GM18870 (cell line): ENCODE results near the gene FAM227A.
"Not testable (repeated sequence)": the region's sequence is repeated elsewhere in the genome, so short reads cannot be mapped to it uniquely, and the experiment has no call there.

Source experiments
- ATAC-seq: cut with Tn5 transposase; IDR thresholded peaks from one replicate; pipeline ENCODE4 v1.9.1; 2021; ENCODE audit warnings: moderate library complexity; ENCODE audit not compliant: unreplicated experiment

The FAM227A gene

DNA sequence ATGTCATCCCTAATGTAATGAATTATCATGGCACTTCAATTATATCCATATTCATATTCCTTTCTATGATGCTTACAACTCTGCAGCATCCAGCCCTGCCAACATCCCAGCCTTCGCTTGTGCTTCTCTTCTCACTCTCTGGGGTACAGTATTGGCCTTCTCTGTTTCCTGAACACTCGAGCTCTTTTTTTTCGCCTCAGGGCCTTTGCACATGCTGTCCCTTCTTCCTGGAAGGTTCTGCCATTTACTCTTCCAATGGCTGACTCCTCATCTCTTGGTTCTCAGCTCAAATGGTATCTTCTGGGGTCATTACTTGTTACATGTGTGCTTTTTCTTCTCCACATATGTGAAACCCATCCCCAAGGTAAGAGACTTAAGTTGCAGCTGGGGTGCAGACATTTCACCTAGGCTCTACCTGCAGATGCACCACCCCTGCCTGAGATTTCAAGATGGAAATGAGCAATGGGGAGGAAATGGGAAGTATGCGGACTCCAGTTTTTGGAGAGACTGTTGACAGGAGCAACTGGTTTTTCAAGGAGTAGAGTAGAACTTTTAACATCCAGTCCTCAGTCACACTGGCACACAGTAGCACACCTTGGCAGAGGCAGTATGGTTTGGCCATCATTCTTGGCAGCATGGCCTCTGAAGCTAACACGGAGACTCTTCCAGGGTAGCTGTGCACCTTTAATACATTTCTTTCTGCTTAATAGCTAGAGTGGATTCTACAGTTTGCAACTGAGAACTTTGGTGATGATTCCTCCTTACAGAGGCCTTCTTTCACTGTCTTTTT, 43.8 kb downstream of the FAM227A start:
- ATAC-seq = no peak

GRCh38 chr22:38611559-38611958, 44.6 kb downstream of the FAM227A start:
- ATAC-seq = no peak

- ATAC-seq = no peak
Observed at GRCh38 chr22:38610234-38610633, 46.0 kb downstream of the FAM227A start.

DNA sequence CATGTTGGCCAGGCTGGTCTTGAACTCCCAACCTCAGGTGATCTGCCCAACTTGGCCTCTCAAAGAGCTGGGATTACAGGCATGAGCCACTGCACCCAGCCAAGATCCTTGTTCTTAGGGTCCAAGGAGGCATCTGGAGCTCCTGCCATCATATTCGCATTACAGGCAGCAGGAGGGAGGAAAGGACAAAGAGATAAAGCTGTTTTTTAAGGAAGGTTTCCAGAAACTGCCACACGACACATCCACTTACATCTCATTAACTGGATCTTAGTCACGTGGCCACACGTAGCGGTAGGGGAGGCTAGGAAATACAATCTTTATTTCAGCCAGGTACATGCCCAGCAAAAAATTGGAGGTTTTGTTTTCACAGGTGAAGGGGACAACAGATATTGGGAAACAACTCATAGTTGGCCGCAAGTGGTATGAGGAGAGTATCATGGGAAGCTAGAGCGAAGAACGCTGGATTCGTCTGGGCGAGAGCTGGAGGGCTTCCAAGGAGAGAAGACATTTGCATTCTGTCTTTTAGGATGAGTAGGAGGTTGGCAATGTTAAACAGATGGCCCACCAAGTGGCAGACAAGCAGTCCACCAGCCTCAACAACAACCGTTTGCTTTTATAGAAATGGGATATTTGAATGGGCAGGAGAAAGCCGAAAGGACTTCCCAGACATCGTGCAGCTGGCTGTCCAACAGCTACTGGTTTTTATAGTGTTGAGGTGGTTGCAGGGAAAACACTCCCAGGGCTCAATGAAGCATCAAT, 47.0 kb downstream of the FAM227A start:
- no peak for ATAC-seq

GRCh38 chr22:38607680-38608079, 48.5 kb downstream of the FAM227A start:
- ATAC-seq = no peak

DNA sequence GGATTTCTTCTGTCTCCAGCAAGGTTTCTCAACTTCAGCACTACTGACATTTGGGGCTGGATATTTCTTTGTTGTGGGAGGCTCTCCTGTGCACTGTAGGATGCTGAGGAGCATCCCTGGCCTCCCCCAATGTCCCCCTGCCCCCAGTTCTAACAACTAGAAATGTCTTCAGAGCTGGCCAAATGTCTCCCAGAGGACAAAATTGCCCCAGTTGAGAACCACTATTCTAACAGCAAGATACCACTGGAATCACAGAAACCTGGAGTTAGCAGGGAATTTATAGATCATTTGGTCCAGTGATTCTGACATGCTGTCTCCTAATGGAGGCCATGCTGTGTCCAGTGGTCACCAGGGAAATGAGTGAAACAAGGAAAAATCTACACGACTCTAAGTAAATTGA, 54.0 kb downstream of the FAM227A start:
- ATAC-seq = no peak

DNA sequence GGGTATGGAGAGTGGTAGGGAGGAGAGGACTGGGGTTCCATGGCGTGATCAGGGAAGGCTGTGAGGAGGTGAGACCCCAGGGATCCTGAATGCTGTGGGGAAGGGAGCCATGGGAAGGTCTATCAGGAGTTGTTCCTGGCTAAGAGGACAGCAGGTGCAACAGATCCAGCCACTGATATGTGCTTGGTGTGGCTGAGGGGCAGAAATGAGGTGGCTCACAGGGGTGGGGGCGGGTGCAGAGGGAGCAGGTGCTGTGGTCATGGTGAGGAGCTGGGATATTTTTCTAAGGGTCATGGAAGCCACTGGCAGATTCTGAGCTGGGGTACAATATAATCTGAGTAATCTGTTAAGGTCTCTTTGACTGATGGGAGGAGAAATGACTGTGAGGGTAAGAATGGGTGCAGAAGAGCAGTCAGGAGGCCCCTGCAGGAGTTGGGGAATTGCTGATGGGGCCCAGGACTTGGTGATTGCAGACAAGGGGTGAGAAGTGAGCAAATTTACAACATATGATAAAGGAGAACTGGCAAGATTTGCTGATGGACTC, 54.9 kb downstream of the FAM227A start:
- no peak for ATAC-seq

DNA sequence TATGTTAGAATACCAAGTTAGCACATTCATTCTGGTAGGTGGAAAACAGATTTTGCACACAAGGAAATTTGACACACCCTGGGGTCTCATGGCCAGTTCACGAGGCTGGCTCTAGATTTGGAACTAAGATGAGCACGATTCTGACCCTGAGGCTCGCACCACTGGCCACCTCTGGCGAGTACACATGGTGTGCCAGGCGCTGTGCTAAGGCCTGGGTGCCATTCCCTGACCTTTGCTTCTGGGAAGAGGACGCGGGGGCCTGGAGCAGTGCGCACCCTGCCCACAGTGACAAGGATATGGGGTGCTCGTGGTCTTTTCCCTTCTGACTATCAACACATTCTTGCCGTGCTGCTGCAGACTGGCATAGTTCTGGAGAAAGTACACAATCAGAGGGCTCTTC, 56.7 kb downstream of the FAM227A start:
- no peak for ATAC-seq

DNA sequence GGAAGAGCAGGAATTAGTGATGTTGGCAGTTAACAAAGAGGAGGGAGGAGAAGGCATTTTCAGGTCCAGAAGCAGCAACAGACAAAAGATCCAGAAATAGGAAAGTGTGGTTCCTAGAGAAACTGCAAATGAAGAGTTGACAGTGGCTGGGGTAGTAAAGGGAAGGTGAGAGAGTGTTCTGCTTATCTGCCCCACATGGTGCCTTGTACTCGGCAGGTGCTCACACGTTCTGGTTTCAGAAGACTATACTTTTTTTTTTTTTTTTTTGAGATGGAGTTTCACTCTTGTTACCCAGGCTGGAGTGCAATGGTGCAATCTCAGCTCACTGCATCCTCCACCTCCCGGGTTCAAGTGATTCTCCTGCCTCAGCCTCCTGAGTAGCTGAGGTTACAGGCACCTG, 73.3 kb downstream of the FAM227A start:
- not testable (repeated sequence) for ATAC-seq

DNA sequence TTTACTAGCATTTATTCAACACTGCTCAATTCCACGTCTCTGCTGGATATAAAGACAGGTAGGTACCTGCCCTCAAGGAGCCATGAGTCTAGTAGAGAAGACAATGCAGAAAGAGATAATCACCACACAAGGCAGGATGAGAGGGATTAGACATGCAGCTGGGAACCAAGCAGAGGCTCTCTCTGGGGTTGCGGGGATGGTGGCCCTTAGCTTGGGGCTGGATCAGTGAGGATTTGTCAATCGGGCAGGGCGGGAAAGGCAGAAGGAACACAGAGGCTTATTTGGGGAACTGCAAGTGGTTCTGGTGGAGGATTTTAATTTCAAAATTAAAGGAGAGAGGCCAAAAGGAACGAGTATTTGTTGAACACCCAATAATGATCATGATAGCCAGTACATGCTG, 77.7 kb downstream of the FAM227A start:
- ATAC-seq = no peak

DNA sequence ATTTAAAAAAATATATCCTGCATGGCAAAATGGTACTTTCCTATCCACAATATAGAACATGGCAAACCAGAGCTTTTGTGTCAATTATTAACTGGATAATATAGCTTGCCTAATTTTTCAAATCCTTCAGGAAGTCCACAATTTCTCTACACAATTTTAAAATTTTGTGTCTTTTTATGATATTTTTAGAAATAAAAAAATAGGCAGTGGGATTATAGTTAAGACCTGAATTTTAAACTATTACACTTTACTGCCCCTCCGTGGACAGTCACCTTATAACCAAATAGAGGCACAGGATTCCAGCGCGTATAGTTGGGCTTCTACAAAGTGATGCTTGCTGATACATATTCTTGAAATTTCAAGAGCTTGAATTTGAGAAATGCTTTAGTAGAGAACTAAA, 84.1 kb downstream of the FAM227A start:
- ATAC-seq = no peak

- ATAC-seq = no peak
Observed at GRCh38 chr22:38570779-38571364, 85.3 kb downstream of the FAM227A start.

DNA sequence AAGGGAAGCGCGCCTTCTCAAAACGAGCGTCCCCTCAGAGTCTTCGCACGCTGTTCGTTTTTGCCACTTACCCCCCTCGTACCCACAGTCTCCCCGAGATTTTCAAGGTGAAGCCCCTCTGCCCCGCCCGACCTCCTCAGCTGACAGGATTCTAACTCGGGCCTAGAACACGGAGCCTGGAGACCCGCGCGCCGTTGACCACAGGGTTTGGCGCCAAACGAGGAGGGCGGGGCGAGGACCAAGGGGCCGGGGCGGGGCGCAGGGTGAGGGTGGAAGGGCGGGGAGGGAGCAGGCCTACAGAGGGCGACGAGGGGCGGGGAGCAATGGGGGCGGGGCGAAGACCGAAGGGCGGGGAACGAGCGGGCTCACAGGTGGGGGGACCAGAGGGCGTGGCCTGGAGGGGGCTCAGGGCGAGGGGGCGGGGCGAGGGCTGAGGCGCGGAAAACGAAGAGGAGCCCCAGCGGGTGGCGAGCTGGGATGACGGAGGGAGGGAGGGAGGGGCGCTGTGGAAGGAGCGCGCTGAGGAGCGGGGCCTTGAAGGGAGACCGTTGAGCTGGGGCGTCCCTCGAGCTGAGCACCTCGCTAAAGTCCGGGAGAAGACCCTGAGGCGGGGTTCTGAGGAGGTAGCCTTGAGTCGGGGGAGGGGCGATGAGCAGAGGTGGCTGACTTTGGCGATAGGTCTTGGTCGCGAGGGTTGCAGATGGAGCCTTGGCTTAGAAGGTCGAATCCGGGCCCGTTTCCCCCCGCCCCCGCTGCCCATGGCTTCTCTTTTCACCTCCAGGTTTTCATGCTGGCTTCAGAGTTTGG, 86.0 kb downstream of the FAM227A start, which contains the start of gene DMC1:
Gene DMC1 (minus strand): TSS at position 212 of the 807 bp plus-strand sequence. CDS start 1,927 bp downstream, outside the sequence.
- ATAC-seq = no peak

GRCh38 chr22:38569181-38569971, 86.8 kb downstream of the FAM227A start:
- no peak for ATAC-seq

- ATAC-seq = no peak
Observed at GRCh38 chr22:38567531-38568285, 88.5 kb downstream of the FAM227A start.

DNA sequence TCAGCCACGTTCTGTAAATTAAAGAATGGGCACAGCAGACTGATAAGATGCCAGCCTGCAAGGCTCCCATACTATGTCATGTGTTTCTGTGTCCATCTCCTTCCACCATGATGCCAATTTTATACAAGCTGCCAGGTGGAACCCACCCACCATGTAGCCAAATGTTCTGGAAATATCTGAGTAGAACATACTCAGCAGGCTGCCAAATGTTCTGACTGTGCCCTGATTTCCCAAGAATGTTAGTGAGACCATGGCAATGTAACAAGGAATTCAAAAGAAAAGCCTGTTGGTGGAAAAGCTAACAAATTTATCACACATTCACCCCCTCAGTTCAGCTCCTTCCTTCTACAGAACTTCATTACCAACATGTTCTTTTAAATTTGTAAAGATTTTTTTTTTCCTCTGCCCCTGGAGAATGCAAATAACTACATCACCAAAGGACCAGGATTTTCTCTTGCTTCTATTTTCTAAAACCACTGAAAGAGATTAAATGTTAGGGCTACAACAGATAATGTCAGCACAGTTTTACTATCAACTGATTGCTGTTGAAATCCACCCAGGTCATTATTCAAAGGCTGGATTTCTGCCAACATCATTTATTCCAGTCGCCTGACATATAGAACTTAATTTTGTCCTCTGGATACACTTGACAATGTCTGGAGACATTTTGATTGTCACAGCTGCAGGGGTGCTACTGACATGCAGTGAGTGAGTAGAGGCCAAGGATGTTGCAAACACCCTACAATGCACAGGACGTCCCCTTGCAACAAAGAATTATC, 89.3 kb downstream of the FAM227A start:
- ATAC-seq = no peak

DNA sequence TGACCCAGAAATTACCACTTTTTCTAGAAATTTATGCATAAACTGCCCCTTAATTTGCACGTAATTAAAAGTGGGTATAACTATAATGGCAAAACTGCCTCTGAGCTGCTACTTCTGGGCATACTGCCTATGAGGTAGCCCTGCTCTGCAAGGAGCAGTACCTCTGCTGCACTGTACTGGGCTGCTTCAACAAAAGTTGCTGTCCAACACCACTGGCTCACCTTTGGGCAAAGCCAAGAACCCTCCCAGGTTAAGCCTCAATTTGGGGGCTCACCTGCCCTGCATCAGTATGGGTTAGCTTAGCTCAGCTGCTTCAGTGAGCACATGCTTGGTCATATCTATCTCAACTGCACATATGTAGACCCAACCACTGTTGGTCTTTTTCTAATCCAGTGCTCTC, 90.8 kb downstream of the FAM227A start:
- no peak for ATAC-seq

DNA sequence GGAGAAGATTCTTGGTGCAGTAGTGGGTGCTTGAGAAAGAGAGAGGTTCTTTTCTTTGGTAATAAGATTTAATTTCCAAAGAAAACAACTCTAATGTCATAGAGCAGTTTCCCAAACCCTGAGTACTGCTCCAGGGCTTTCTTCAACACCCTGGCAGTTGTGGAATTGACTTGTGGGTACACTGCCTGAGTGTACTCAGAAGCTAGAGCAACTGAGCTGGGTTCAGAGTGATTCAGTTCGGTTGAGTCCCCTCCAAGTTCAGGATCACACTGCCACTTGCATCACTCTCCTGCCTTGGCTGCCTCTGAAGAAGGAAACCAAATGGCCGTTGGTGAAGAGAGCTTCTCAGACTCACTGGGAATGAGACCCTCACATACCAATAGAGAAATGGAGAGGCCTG, 91.5 kb downstream of the FAM227A start:
- no peak for ATAC-seq
